NT2/D1 (cell line): Measurements from ENCODE around the gene TSR3.

Experiments
- SUZ12 ChIP-seq: IDR thresholded peaks from 2 replicates; pipeline ENCODE4 v1.6.1; 2011; ENCODE audit not compliant: insufficient read length, insufficient read depth; ENCODE audit errors: extremely low read depth
- YY1 ChIP-seq: IDR thresholded peaks from 2 replicates; pipeline ENCODE4 v1.6.1; 2011; ENCODE audit not compliant: insufficient read length, insufficient read depth
- ZNF274 ChIP-seq: IDR thresholded peaks from 2 replicates; pipeline ENCODE4 v1.6.1; 2011; ENCODE audit warnings: mild to moderate bottlenecking, low read depth, low read length

GRCh38 chr16:1324286-1324826, 27.3 kb downstream of the TSR3 start:
- TF ChIP-seq ZNF274 (no peak), YY1 (no peak), SUZ12 (no peak)
